ENCODE data around the gene QKI. TPM values are rescaled to one million over a fixed set of nuclear protein-coding genes. Genes with fewer than 3 reads are reported as not detected.
"Not testable (repeated sequence)": the region's sequence is repeated elsewhere in the genome, so short reads cannot be mapped to it uniquely, and the experiment has no call there.

Gene QKI
- total and polyA plus RNA-seq, 2 donors (not counting 1 experiment from before 2014, with no cell fraction given): 129 to 224 TPM

DNA sequence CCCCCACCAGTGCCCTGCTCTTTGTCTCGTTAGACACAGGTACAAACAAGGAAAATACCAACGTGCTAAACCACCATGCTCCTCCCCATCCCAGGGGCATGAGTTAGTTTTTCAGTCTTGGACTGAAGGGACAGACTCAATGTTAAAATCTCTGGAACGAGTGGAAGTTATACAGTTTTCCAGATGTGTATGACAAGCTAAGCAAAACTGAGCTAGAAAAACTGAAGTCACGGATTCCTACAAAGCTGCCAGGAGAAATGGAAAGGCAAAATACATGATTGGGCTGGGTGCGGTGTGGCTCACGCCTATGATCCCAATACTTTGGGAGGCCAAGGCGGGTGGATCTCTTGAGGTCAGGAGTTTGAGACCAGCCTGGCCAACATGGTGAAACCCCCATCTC lies 34.3 kb upstream of the QKI start:
- Histone ChIP-seq H3K4me1 (ENCODE audit: control insufficient read depth, extremely low read depth, insufficient read depth, low read length) (no peaks in the 10 kb centered on the region), H3K27ac (ENCODE audit: insufficient read depth, low read length) (no peak overlapping the region), H4K20me1 (ENCODE audit: control insufficient read depth, extremely low read depth, insufficient read depth, low read length) (no peaks in the 10 kb centered on the region), H3K9ac (ENCODE audit: insufficient read depth, low read length) (no peak overlapping the region), H2AFZ (ENCODE audit: low read length) (no peak overlapping the region), H3K4me3 (replicated peaks in 1 of 4; ENCODE audit: control extremely low read depth in 1 of 4, insufficient read depth in 1 of 4, low read depth in 3 of 4, low read length in 4 of 4) (no peak overlapping the region), H3K4me2 (ENCODE audit: extremely low read depth, insufficient read depth, low read length) (no peak overlapping the region), H3K36me3 (ENCODE audit: control insufficient read depth, insufficient read depth, low read length) (no peaks in the 10 kb centered on the region), H3K9me3 (ENCODE audit: control insufficient read depth, insufficient read depth, low read depth, low read length) (no peaks in the 10 kb centered on the region), H3K79me2 (ENCODE audit: control insufficient read depth, insufficient read depth, low read length) (no peaks in the 10 kb centered on the region), H3K27me3 (ENCODE audit: control insufficient read depth, insufficient read depth, low read length) (no peaks in the 10 kb centered on the region)
- no peak for DNase-seq (ENCODE audit: low read depth in 2 of 2)
- TF ChIP-seq EZH2 (IDR thresholded peaks at IDR 0.05; ENCODE audit: low read length, missing control alignments): no peak
- TF ChIP-seq, protein P1, sequence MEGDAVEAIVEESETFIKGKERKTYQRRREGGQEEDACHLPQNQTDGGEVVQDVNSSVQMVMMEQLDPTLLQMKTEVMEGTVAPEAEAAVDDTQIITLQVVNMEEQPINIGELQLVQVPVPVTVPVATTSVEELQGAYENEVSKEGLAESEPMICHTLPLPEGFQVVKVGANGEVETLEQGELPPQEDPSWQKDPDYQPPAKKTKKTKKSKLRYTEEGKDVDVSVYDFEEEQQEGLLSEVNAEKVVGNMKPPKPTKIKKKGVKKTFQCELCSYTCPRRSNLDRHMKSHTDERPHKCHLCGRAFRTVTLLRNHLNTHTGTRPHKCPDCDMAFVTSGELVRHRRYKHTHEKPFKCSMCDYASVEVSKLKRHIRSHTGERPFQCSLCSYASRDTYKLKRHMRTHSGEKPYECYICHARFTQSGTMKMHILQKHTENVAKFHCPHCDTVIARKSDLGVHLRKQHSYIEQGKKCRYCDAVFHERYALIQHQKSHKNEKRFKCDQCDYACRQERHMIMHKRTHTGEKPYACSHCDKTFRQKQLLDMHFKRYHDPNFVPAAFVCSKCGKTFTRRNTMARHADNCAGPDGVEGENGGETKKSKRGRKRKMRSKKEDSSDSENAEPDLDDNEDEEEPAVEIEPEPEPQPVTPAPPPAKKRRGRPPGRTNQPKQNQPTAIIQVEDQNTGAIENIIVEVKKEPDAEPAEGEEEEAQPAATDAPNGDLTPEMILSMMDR (conservative IDR thresholded peaks at IDR 0.05 in 1 of 2, IDR thresholded peaks at IDR 0.05 in 1 of 2; ENCODE audit: low read depth in 1 of 2, low read length in 2 of 2): no peak

DNA sequence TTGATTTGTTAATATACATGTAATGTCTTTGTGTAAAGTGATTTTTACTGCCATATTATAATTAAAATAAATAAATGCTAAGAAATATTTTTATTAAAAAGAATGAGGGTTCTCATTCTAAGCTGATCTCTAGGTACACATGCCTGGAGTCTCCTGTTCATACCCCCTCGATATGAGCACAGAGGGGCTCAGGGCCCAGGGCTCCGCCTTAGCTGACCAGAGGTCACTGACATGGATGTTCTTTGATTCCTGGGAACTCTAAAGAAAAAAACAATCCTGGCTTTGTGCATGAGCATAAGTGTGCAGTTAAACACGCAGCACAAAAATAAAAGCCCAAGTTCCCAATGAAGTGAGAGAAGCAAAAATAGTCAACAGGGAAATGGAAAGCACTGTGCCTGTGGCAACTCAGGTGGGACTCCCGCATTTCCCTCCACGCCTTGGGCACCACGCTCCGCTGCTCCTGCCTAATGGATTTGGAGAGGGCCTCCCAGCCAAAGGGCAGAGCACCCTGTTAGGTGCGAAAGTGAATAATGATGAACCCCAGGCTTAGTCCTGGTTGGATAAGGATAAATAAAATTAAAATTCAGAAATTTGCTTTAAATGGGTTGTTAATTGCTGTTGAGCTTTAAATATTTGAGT lies 33.3 kb upstream of the QKI start:
- H3K4me1 ChIP-seq (ENCODE audit: control insufficient read depth, extremely low read depth, insufficient read depth, low read length): no peaks in the 10 kb centered on the region
- H3K36me3 ChIP-seq (ENCODE audit: control insufficient read depth, insufficient read depth, low read length): no peaks in the 10 kb centered on the region
- no peaks in the 10 kb centered on the region for H3K27me3 ChIP-seq (ENCODE audit: control insufficient read depth, insufficient read depth, low read length)
- no peak overlapping the region for H2AFZ ChIP-seq (ENCODE audit: low read length)
- H3K9ac ChIP-seq (ENCODE audit: insufficient read depth, low read length): no peak overlapping the region
- H3K9me3 ChIP-seq (ENCODE audit: control insufficient read depth, insufficient read depth, low read depth, low read length): no peaks in the 10 kb centered on the region
- TF ChIP-seq, protein P1 (conservative IDR thresholded peaks at IDR 0.05 in 1 of 2, IDR thresholded peaks at IDR 0.05 in 1 of 2; ENCODE audit: low read depth in 1 of 2, low read length in 2 of 2): no peak
- TF ChIP-seq EZH2 (IDR thresholded peaks at IDR 0.05; ENCODE audit: low read length, missing control alignments): no peak
- no peak overlapping the region for H3K27ac ChIP-seq (ENCODE audit: insufficient read depth, low read length)
- no peak overlapping the region for H3K4me3 ChIP-seq (replicated peaks in 1 of 4; ENCODE audit: control extremely low read depth in 1 of 4, insufficient read depth in 1 of 4, low read depth in 3 of 4, low read length in 4 of 4)
- H3K79me2 ChIP-seq (ENCODE audit: control insufficient read depth, insufficient read depth, low read length): no peaks in the 10 kb centered on the region
- no peak overlapping the region for H3K4me2 ChIP-seq (ENCODE audit: extremely low read depth, insufficient read depth, low read length)
- H4K20me1 ChIP-seq (ENCODE audit: control insufficient read depth, extremely low read depth, insufficient read depth, low read length): no peaks in the 10 kb centered on the region
- DNase-seq (ENCODE audit: low read depth in 2 of 2): no peak

GRCh38 chr6:163383396-163383795 lies 31.1 kb upstream of the QKI start:
- not testable (repeated sequence) for H3K36me3 ChIP-seq (ENCODE audit: control insufficient read depth, insufficient read depth, low read length); H3K4me1 ChIP-seq (ENCODE audit: control insufficient read depth, extremely low read depth, insufficient read depth, low read length); H3K27ac ChIP-seq (ENCODE audit: insufficient read depth, low read length); H3K27me3 ChIP-seq (ENCODE audit: control insufficient read depth, insufficient read depth, low read length); DNase-seq (ENCODE audit: low read depth in 2 of 2); H3K4me3 ChIP-seq (replicated peaks in 1 of 4; ENCODE audit: control extremely low read depth in 1 of 4, insufficient read depth in 1 of 4, low read depth in 3 of 4, low read length in 4 of 4); H3K79me2 ChIP-seq (ENCODE audit: control insufficient read depth, insufficient read depth, low read length); H4K20me1 ChIP-seq (ENCODE audit: control insufficient read depth, extremely low read depth, insufficient read depth, low read length); H3K4me2 ChIP-seq (ENCODE audit: extremely low read depth, insufficient read depth, low read length); H2AFZ ChIP-seq (ENCODE audit: low read length); H3K9me3 ChIP-seq (ENCODE audit: control insufficient read depth, insufficient read depth, low read depth, low read length); H3K9ac ChIP-seq (ENCODE audit: insufficient read depth, low read length)
